CD4-positive, alpha-beta T cell treated with Interleukin-6 for 4 hours (primary cell): ENCODE measurements around the gene CD164.
"Not testable (repeated sequence)": the region's sequence is repeated elsewhere in the genome, so short reads cannot be mapped to it uniquely, and the experiment has no call there.

Source experiments
- DNase-seq: peaks from one replicate; pipeline ENCODE4 v3.0.0-alpha.2; 2020; ENCODE audit warnings: mixed read lengths

Gene CD164

DNA sequence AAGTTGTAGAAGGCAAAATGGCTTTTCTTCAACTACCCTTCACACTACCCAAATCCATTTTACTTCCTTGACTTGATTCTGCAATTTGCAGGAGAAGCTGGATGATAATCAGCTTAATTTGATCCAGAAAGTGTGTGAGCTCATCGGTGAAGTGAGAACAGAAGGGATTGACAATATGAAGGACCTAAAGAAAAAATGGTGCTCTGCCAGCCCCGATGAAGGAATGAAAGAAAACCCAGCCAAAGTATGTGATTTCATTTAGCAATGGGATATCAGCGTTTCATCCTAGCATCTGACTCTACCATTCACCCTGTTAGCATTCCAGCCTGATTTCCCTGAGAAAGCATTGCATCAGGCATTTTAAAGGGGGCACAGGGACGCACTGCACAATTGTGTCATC lies 41.5 kb downstream of the CD164 start:
- DNase-seq: no peak

GRCh38 chr6:109339906-109340678 lies 42.2 kb downstream of the CD164 start:
- no peak for DNase-seq

DNA sequence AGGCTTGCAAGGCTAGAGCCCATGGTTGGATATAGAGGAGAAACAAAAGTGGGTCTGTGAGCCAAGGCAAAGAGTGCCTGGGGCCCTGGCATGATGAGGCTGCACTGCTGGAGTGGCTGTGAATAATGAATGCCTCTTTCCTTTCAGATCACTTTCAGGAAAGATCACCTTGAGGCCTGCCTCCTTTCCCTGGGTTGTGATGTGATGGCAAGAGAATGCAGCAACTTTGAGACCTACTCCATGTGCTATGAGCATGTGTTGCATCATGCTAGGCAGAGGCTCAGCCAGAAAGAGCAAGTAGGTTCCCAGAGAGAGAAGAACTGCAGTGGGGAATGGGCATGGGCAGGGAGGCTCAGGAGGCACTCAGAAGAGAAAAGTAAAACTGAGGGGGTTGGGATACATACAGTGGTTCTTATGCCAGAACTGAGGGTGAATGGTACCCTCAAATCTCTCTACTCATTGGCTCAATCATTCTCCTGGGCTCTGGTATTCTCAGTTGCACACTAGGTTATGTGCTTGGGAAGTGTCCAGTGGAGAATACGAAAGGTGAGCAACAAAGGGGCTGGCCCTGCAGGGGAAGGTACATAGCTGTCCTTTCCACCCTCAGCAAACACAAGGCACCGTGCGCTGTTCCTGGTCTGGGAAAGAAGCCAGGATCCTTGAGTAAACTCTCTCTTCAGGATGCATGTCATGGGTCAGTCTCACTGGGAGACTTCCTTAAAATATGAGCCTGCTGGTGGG lies 45.9 kb downstream of the CD164 start:
- no peak for DNase-seq

DNA sequence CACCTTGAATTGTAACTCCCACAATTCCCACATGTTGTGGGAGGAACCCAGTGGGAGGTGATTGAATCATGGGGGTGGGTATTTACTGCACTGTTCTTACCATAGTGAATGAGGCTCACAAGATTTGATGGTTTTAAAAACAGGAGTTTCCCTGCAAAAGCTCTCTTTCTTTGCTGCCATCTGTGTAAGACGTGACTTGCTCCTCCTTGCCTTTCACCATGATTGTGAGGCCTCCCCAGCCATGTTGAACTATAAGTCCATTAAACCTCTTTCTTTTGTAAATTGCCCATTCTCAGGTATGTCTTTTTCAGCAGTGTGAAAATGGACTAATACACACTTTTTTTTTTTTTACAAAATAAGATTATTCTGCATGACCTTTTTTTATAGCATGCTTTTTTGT lies 48.4 kb downstream of the CD164 start:
- not testable (repeated sequence) for DNase-seq

DNA sequence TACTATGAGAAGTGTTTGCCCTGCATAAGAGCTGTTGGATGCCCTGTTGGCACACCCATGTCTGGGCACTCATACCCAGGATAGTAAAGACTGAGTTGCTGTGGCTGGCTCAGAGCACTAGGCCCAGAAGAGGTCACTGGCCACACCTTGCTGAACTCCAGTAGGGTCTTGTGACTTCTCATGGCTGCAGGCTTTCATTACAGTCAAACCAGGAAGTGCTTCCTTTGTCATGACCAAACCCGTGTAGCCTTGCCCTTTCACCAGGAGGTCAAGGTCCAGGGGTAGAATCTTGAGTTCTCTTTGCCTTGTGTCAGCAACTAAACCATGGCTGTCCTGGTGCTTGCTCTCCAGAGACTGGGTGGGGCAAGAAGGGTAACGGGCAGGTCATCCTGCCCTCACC lies 49.5 kb downstream of the CD164 start:
- no peak for DNase-seq

- no peak for DNase-seq
Measured at GRCh38 chr6:109331081-109331480, 51.2 kb downstream of the CD164 start.

DNA sequence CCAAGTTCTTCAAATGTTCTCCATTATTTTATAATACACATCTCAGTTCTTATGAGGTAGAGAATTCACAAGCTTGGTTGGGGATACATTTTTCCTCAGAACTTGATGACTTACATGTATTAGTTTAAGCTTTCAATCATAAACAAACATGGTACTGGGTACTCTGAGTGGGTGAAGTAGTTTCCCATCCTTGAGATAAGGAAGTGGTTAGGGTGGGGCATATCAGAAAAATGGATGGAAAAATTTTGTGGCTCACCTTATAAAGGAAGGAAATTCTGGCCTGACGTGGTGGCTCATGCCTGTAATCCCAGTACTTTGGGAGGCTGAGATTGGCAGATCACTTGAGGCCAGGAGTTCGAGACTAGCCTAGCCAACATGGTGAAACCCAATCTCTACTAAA lies 52.0 kb downstream of the CD164 start:
- DNase-seq: no peak

DNA sequence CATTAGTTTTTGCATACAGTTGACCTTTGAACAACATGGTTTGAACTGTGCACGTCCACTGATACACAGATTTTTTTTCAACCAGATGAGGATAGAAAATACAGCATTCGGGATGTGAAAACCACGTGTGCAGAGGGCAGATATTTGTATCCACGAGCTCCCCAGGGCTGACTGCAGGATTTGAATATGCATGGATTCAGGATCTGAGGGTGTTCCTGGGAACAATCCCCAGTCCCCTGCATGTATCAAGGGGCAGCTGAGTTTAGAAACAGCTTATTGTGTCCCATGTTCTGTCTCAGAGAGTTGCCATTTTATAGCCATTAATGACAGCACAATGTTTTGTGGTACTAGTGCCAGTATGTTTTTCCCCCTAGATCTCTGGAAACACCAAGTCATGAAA lies 53.6 kb downstream of the CD164 start:
- no peak for DNase-seq

- DNase-seq: no peak
Measured at GRCh38 chr6:109327959-109328358, 54.3 kb downstream of the CD164 start.

DNA sequence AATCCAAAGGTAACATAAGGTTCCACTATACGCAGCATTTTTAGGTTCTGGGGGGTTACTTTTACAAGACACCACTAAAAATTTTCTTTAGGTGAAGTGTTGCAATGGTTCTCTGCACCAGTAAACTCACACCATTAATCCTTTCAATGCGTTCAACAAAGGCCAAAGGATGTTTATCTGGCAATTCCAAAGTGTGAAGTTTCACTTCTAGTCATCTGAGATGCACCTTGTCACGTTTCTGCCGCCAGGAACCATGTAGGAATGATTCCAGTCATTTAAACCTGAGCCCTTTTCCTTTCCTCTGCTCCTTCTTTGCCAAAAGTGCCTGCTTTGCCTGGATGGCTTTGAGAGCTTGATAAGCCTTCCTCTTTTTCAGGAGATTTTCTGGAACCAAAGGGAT lies 54.8 kb downstream of the CD164 start:
- DNase-seq: no peak

- no peak for DNase-seq
Measured at GRCh38 chr6:109326351-109326750, 55.9 kb downstream of the CD164 start.

DNA sequence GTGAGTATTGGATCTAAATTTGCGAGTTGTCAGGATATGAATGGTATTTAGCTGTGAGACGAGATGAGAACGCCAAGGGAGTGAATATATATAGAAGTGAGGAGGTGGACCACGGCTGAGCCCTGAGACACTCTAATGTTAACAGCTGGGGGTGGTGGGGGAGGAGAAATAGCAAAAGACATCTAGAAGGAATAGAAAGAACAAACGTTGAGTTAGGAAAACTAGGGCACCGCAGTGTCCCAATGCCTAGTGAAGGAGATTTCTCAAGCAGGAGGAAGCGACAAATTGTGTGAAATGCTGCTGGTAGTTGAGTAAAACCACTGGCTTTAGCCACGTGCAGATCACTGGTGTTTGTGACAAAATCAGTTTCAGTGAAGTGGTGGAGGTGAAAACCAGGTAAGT lies 56.9 kb downstream of the CD164 start:
- DNase-seq: no peak

- DNase-seq: no peak
Measured at GRCh38 chr6:109323241-109323640, 59.0 kb downstream of the CD164 start.

GRCh38 chr6:109322825-109323224 lies 59.4 kb downstream of the CD164 start:
- DNase-seq: no peak

DNA sequence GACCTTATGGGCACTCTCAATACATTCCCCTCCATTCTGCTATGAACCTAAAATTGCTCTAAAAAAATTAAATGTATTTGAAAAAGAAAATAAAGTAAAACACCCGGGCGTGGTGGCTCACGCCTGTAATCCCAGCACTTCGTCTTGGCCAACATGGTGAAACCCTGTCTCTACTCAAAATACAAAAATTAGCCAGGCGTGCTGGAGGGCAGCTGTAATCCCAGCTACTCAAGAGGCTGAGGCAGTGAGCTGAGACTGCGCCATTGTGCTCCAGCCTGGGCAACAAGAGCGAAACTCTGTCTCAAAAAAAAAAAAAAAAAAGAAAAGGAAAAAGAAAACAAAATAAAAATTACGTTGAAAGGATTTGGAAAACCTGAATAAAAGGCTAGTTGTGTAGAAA lies 60.5 kb downstream of the CD164 start:
- DNase-seq: no peak

DNA sequence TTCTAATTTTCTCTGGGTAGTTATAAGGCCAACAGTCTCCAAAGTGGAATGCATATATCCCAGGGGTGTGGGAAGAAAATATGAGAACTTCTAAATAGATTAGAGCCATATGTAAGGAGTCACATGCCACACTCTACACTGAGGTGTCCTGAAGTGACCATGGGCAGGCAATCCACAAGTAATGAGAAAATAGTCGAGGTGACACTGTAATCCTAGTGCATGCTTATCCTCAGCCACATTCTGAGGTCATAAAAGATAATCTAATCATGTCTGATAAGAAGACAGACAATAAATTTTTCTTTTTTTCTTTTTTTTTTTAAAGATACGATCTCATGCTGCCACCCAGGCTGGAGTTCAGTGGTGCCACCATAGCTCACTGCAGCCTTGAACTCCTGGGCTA lies 62.2 kb downstream of the CD164 start:
- DNase-seq: no peak

DNA sequence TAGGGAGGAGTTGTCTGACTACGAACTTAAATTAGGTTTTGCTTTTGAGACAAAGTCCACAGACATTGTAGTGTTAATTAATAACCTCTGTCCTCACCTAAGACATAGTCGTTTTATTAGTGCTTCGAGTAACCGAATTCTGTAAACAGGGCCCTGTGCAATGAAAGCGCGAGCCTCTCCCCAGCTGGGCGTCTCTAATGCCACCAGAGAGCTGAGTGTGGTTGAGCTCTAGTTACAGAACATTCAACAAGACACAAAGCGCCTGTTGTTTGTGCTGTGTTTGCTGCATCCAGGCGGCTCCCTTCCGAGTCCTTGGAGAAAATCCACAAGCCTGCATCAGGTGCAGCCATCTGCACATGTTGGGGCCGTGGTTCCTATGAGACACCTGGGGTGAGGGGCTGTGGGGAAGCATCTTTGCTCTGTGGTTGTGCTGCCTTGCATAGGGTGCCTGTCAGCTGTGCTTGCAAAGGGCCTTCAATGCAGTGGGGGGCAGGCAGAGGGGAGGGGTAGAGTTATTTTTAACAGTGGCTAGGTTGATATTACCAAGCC lies 63.9 kb downstream of the CD164 start:
- no peak for DNase-seq

DNA sequence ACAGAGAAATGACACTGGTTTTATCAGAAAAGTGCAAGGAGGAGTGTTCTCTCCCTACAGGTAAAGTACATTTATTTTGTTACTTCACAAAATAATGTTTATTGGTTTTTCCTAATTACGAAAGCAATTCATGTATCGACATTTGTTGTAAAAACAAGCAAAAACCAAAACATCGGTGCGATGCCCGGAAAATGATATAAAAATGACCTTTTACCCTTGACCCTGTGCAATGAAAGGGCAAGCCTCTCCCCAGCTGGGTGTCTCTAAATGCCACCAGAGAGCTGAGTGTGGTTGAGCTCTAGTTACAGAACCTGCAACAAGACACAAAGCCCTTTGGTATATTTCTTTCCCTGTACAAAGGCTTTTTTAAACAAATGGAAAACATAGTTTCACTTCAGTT lies 65.4 kb downstream of the CD164 start:
- no peak for DNase-seq
